Mucosa of stomach (tissue), 1 donor: ENCODE results near the gene C15orf39.
"Not testable (repeated sequence)": the region's sequence is repeated elsewhere in the genome, so short reads cannot be mapped to it uniquely, and the experiment has no call there.

Experiments
- H3K27me3 ChIP-seq: one replicate; pipeline ENCODE4 v1.7.0; 2013; ENCODE audit warnings: mild to moderate bottlenecking, low read length; ENCODE audit not compliant: control insufficient read depth, insufficient read depth
- H3K36me3 ChIP-seq: one replicate; pipeline ENCODE4 v1.7.0; 2013; ENCODE audit warnings: low read length; ENCODE audit not compliant: control insufficient read depth, insufficient read depth
- H3K4me1 ChIP-seq: one replicate; pipeline ENCODE4 v1.7.0; 2013; ENCODE audit warnings: mild to moderate bottlenecking, low read length; ENCODE audit not compliant: control insufficient read depth, insufficient read depth
- H3K4me3 ChIP-seq: one replicate; pipeline ENCODE4 v1.7.0; 2013; ENCODE audit warnings: low read length
- H3K9ac ChIP-seq: one replicate; pipeline ENCODE4 v1.7.0; 2013; ENCODE audit warnings: mild to moderate bottlenecking, low read length, moderate library complexity
- H3K9me3 ChIP-seq: one replicate; pipeline ENCODE4 v1.7.0; 2013; ENCODE audit warnings: mild to moderate bottlenecking, low read length, moderate library complexity; ENCODE audit not compliant: control insufficient read depth
- donor health status: Pancreatic carcinoma.

The C15orf39 gene

DNA sequence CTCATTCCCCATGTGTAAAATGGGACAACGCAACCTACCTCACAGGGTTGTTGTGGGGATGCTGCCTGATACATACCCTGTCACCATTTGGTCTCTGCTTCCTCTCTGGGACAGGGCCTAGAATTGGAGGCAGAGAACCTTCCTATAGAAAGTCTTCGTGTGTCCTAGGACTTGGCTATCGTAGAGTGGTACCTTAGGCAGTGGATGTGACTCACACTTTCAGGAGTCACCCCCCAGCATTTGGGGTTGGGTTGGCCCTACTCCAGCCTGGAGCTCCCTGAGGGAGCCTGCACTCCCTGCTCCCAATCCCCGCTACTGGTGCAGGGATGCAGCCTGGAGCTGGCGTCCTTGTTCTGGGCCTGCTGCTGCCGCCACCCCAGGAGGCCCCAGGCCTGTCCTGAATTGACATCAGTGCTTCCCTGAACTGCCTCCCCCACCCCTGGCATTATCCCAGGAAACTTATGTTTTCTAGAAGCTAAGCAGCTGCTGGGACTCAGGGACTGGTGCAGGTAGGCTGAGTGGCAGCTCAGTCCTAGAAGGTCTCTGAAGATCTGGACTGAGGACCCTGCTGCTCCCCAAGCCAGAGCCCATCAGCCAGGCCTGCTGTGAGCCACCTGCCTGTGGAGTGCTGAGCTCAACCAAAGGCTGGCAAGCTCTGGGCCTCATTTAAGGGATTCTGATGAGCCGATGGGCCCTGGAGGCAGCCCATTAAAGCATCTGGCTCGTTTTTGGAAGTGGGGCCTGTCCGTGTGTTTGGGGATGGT lies 9.9 kb downstream of the C15orf39 start:
- Histone ChIP-seq H3K4me3 (no peak overlapping the region), H3K27me3 (no peaks in the 10 kb centered on the region), H3K9me3 (no peaks in the 10 kb centered on the region), H3K36me3 (peaks cover 36% of the 10 kb centered on the region), H3K4me1 (peaks cover 4% of the 10 kb centered on the region), H3K9ac (no peak overlapping the region)

DNA sequence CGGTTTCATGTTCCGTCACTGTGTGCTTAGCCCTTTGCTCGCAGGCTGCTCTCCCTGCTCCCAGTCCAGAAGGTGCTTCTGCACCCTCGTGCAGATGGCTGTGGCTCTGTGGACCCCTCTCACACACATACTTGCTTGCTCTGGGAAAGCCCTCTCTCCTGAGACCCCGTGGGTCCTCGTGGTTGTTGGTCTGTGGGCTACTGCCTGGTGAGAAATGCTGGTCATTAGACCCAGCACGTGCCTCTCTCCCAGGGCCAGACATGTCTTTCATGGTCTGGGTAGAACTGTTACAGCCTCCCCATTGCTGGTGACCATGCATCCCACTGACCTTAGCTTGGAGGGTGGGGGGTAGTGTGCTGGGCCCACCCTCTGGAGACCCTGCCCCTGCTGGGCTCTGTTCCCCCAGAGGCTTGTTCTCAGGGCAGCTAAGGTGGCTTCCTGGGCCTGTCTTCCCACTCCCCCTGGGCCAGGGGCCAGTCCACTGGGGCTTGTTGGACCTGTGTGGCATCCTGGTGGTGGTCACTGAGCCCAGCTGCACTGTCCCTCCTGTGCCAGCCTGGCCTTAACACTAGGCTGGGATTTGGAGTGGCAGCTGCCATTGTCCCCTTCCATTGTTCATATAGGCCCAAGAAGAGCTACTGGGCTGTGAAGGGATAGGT lies 10.6 kb downstream of the C15orf39 start:
- Histone ChIP-seq H3K9me3 (no peaks in the 10 kb centered on the region), H3K27me3 (no peaks in the 10 kb centered on the region), H3K4me3 (no peak overlapping the region), H3K36me3 (peaks cover 36% of the 10 kb centered on the region), H3K9ac (no peak overlapping the region), H3K4me1 (peaks cover 4% of the 10 kb centered on the region)

DNA sequence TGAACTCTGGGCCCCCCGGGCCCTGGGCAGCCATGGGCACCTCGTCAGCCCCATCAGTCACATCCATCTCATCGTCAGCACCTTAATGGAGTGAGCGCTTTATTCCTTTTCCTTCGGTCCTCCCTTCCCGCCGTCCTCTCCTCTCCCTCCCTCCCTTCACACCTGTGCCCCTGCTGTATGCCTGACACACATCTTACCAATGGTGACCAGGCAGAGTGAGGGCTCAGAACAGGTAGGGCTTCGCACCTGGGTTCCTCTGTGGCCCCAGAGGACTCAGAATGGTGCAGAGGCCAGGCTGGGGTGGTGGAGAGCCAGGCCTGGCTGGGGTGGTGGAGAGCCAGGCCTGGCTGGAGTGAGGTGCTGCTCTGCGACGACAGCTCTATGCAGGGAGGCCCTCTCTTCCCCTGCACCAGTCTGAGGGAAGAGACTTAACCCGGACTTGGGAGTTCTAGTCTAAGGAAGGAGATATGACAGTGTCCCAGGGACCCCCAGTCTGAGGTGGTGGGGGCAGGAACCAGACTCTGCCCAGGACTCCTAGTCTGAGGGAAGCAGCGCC lies 11.6 kb downstream of the C15orf39 start:
- Histone ChIP-seq H3K4me1 (peaks cover 4% of the 10 kb centered on the region), H3K27me3 (no peaks in the 10 kb centered on the region), H3K4me3 (no peak overlapping the region), H3K9me3 (no peaks in the 10 kb centered on the region), H3K36me3 (peaks cover 30% of the 10 kb centered on the region), H3K9ac (no peak overlapping the region)

DNA sequence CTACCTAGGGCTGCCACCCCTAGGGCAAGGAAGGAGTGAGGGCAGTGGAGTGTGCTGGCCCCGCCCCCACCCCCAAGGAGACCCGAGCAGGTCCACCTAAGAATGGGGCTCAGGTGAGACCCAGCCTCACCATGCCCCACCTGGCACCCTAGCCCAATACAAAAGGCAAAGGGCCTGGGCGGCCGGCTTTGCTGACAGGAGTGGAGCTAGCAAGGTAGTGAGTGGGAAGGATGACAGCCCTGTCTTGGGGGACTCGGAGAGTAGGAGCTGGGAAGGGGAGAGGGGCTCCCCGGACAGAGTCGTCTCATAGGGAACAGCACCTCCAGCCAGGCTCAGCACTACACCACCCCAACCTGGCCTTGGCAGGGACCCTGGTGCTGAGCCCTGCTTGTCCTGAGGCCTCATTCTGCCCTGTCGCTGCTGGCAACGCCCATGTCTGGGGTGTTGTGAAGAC lies 12.1 kb downstream of the C15orf39 start:
- Histone ChIP-seq H3K4me3 (no peak overlapping the region), H3K4me1 (peaks cover 4% of the 10 kb centered on the region), H3K36me3 (peaks cover 25% of the 10 kb centered on the region), H3K9me3 (no peaks in the 10 kb centered on the region), H3K9ac (no peak overlapping the region), H3K27me3 (no peaks in the 10 kb centered on the region)

DNA sequence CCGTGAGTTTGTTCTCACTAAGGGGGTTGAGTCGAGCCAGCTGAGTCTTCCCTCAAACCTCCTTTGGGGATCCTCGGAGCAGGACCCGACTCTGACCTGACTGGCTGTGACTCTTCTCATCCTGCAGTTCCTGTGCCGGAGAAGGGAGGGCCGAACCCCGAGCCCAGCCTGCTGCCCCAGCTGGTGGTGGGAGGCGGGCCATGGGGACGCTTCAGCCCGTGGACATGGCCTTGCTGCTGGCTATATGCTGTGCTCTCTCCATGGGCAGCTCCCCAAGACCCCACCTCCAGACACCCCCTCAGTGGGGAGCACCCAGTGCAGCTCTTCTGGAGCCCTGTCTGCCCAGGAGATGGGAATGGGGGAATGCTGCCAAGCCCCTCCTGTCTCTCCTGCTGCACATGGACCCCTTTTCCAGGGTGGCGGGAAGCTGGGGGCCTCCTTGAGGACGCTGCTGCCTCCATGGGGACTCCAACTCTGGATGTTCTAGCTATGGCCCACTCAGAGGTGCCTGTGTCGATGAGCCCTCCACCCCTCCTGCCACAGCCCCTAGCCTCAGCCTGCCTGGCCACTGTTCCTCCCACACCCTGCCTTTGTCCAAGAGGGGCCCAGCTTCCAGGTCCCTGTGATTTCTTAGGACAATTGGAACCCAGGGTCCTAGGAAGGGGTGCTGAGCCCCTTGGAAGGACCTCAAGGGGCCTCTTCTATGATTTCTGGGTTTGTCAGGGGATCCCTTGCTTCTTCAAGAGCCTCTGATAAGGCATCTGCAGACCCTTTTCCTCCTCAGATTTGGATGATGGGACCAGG lies 12.8 kb downstream of the C15orf39 start:
- no peak overlapping the region for H3K9ac ChIP-seq
- peaks cover 21% of the 10 kb centered on the region for H3K36me3 ChIP-seq

DNA sequence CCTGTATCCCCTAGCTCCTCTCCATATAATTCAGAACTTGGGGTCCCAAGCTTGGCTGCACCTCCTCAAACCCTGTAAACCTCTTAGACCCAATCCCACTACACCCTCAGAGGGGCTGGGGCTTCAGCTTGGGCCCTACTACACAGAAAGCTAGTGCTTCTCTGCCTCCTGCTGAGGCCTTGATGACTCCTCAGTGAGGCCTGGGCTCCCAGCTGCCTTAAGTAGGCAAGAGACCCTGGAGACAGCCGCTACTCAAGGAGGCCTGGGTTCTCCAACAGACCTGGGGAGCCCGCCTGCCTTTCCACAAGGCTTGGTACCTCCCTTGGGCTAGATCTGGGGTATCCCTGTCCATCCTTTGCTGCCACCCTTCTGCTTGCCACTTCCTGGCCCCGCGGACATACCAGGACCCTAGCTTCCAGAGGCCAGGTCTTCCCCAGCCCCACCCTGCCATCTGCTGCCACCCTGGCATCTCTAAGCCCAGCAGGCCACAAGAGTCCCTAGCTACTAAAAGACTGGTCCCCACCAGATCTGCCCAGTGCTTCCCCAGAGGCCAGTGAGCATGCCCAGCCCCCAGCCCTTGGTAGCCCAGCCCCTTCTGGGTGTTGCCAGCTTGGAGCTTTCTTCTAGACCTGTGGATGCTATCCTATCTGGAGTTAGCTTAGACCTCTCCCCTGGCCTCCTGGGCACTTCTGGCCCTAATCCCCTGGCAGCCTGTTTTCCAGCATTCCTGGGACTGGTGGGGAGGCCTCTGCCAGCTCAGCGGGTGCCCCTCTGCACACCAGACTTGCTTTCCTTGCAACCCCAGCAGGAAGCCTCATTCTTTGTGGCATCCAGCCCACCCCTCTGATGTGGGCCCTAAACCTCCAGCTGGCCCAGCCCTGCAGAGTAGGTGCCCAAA lies 13.7 kb downstream of the C15orf39 start:
- peaks cover 12% of the 10 kb centered on the region for H3K36me3 ChIP-seq
- H3K9me3 ChIP-seq = no peaks in the 10 kb centered on the region
- no peaks in the 10 kb centered on the region for H3K27me3 ChIP-seq
- H3K9ac ChIP-seq = no peak overlapping the region
- no peak overlapping the region for H3K4me3 ChIP-seq
- H3K4me1 ChIP-seq = no peaks in the 10 kb centered on the region

More for the DNA sequence above, 12.8 kb downstream of the C15orf39 start:
- no peak overlapping the region for H3K4me3 ChIP-seq
- H3K27me3 ChIP-seq = no peaks in the 10 kb centered on the region
- peaks cover 3% of the 10 kb centered on the region for H3K4me1 ChIP-seq
- H3K9me3 ChIP-seq = no peaks in the 10 kb centered on the region

DNA sequence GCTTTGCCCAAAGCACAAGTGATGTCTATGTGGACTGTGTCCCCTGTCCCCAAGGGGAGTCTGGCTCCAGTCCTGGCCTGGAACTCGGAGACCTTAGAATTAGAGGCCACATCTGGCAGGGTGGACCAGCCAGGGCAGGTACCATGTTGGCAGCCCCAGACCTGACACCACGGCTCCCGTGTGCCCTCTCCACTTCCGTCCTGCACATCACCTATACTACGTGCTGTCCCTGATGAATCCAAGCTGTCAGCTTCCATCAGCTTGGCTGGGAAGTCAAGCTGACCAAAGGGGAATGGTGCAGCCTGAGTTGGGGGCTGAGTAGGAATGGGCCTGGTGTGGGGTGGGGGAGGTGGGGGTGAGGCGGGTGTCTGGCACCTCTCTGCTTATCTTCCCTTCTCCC lies 15.3 kb downstream of the C15orf39 start:
- H3K36me3 ChIP-seq = no peaks in the 10 kb centered on the region
- H3K9me3 ChIP-seq = no peaks in the 10 kb centered on the region
- no peaks in the 10 kb centered on the region for H3K4me1 ChIP-seq
- no peaks in the 10 kb centered on the region for H3K27me3 ChIP-seq
- no peak overlapping the region for H3K4me3 ChIP-seq
- no peak overlapping the region for H3K9ac ChIP-seq

DNA sequence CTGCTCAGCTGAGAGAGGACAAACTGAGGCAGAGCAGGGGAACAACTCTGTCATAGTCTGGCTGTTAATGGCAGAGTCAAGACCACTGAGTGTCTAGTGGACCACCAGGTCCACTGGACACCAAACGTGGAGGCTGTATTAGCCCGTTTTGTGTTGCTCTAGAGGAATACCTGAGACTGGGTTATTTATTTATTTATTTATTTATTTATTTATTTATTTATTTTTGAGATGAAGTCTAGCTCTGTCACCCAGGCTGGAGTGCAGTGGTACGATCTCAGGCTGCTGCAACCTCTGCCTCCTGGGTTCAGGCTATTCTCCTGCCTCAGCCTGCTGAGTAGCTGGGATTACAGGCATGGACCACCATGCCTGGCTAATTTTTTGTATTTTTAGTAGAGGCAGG lies 15.9 kb downstream of the C15orf39 start:
- not testable (repeated sequence) for H3K4me3 ChIP-seq, H3K9me3 ChIP-seq, H3K27me3 ChIP-seq, H3K36me3 ChIP-seq, H3K4me1 ChIP-seq, H3K9ac ChIP-seq

DNA sequence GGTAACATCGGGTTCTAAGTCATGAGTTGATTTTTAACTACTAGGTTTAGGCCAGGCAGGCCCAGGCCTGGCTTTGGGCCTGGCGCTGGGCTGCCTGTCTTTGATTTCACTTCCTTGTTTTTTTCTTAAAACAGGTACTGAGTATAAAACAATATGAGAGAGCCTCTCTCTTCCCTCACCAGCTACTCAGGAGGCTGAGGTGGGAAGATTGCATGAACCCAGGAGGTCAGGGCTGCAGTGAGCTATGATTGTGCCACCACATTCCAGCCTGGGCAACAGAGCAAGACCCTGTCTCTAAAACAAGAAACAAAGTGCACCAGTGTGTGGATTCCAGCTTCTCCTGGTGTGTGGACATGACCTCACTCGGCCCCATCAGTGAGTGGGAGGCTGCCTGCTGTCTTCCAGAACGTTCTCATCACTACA lies 17.8 kb downstream of the C15orf39 start:
- not testable (repeated sequence) for H3K9me3 ChIP-seq, H3K4me1 ChIP-seq, H3K36me3 ChIP-seq, H3K27me3 ChIP-seq, H3K9ac ChIP-seq, H3K4me3 ChIP-seq

DNA sequence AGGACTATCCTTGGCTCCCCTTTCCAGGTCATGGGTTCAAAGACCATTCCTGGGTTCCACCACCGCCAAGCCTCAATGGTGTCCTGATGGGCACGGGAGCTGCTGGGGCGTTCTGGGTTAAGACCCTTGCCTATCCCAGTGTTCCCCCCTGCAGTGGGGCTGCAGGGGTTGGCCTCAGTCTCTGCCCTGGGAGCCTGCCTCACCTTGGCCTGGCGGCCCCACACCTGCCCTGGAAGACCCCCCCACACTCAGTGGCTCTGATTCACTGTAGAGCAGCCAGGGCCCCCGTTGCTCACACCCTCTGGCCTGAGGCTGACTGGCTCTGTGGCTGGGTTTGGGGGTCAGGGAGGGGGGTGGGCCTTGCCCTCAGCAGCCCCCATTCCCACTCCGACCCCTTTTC lies 22.0 kb downstream of the C15orf39 start:
- Histone ChIP-seq H3K36me3 (no peaks in the 10 kb centered on the region), H3K4me3 (no peak overlapping the region), H3K4me1 (peaks cover 19% of the 10 kb centered on the region), H3K9ac (no peak overlapping the region), H3K9me3 (no peaks in the 10 kb centered on the region), H3K27me3 (no peaks in the 10 kb centered on the region)

DNA sequence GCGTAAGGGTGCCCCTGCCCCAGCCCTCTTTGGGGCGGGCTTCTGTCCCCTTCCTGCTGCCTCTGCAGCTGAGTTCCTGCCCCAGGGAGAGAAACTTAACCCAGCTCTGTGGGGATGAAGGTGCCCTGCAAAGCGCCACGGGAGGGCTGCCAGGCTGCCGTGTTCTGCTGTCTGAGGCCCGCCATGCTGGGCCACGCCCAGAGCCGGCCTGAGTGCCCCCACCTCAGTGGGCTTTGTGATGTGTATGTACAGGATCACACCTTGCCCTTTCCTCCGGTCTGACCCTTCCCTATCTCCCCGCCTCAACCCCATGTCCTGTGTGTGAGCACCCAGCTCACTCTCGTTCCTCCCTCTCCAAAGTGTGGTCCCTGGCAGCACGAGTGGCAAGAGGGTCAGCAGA lies 22.6 kb downstream of the C15orf39 start:
- Histone ChIP-seq H3K9ac (no peak overlapping the region), H3K27me3 (no peaks in the 10 kb centered on the region)

More for the DNA sequence above, 22.6 kb downstream of the C15orf39 start:
- Histone ChIP-seq H3K4me3 (no peak overlapping the region), H3K36me3 (no peaks in the 10 kb centered on the region), H3K4me1 (peaks cover 19% of the 10 kb centered on the region), H3K9me3 (no peaks in the 10 kb centered on the region)
